HG03139 (cell line): Measurements from ENCODE around the gene CRTC3.
"Not testable (repeated sequence)": the region's sequence is repeated elsewhere in the genome, so short reads cannot be mapped to it uniquely, and the experiment has no call there.

Source experiments
- ATAC-seq: cut with Tn5 transposase; IDR thresholded peaks from one replicate; pipeline ENCODE4 v1.9.1; 2021; ENCODE audit not compliant: unreplicated experiment

Gene CRTC3

DNA sequence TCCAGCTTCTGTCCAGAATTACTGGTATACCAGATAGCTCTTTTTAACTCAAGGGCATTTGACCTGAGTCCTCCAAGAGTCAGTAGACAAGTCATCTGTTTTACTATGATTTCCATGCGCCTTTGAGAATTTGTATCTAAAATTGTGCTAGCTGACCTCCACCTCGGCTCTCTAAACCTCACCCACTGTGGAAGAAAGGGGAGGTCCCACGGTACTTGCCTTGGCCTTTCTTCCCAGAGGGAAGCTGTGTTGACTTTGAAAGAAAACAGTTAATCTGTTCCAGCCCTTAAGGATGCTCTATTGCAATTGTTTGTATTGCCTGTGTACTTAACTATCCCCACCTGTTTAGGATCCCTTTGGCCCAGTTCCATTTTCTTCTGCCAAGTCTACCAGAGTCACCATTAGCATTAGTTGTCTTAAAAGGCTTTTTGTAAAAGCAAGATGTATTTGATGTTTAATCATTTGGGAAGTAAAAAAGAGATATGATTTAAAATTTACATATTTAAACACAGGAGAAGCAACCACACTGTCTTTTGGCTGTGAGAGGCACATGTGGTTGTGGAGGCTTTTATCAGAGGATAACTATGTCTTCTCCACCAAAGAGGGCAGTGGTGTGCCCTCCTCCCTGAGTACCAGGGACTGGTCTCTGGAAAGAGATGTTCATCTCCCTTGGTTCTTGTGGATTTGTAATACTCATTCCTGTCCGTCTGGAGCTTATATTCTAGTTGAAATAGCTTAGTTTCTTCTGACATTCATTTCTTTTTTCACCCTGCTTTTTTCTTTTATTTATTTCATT, 88.8 kb downstream of the CRTC3 start:
- ATAC-seq: no peak

DNA sequence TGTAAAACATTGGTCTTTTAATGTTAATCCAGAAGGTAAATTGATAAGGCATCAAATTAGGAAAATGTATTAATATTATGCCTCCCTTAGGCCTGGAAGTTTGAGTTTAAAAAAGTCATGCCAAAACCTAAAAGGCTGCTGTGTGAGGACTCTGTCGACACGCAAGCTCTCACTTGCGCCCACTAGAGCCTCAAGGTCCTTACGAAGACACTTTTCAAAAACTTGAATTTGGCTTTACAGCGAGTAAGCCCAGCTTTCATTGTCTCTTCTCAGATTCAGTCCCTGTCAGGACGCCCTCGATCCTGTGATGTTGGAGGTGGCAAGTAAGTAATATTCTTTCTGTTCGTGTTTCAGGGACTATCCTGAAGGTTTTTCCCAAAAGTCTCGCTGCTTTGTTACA, 89.7 kb downstream of the CRTC3 start:
- ATAC-seq: no peak

GRCh38 chr15:90619939-90620338, 90.2 kb downstream of the CRTC3 start:
- ATAC-seq: no peak

- ATAC-seq: peak; percentile 58
Measured at GRCh38 chr15:90620379-90621067, 90.8 kb downstream of the CRTC3 start.

GRCh38 chr15:90623854-90624253, 94.1 kb downstream of the CRTC3 start:
- ATAC-seq: no peak

- no peak for ATAC-seq
Measured at GRCh38 chr15:90624278-90624981, 94.7 kb downstream of the CRTC3 start.

DNA sequence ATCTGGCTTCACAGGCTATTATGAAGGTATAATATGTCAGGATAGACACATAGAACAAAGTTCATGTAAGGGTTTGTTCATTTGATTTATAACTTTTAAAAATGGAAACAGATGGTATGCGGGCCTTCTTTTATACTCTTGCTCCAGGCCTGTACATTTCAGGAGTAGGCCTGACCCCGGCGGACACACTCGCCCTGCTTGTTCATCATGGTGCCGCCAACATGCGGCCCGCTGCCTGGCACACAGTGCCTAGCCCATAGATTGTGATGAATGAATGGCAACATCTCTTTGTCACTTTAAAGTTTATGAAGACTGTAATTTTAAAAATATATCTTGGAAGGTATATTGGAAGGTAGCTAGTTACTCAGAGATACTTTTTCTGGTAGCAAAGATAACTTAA, 95.3 kb downstream of the CRTC3 start:
- no peak for ATAC-seq

GRCh38 chr15:90629217-90629616, 99.5 kb downstream of the CRTC3 start:
- no peak for ATAC-seq

- no peak for ATAC-seq
Measured at GRCh38 chr15:90633360-90633759, 103.6 kb downstream of the CRTC3 start.

- ATAC-seq: not testable (repeated sequence)
Measured at GRCh38 chr15:90636993-90637392, 107.3 kb downstream of the CRTC3 start.

DNA sequence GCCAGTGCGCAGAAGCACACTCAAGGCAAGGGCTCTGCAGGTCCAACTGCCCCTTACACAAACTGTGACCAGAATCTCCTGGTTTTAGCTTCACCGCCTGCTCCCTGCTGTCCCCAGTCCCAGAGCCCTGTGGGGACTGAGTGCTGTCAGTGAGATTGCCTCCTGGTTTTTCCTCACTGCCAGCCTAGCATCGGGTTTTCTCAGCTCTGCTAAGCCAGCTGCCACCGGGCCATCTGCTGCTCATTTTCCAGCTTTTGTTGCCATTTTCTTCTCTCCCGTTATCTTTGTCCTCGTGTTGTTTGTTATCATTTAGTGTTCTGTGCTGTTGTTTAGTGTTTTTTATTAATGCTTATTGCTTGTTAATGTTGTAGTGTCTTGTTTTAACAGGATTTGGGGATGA, 108.0 kb downstream of the CRTC3 start:
- no peak for ATAC-seq

DNA sequence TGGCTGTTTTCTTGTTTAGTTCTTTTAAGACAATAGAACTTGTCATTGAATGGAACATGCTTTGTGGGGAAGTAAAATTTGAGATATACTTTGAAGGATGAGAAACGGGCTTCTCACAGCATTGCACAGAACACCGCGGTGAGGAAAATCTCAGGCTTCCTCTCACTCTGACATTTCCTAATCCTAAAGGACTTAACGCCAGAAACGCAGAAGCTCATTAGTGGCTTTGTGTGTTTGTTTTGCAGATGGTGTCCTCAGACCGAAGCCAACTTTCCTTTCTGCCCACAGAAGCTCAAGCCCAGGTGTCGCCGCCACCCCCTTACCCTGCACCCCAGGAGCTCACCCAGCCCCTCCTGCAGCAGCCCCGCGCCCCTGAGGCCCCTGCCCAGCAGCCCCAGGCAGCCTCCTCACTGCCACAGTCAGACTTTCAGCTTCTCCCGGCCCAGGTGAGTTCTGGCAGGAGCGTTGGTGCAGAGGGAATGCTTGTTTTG, 108.5 kb downstream of the CRTC3 start:
- ATAC-seq: no peak

- ATAC-seq: no peak
Measured at GRCh38 chr15:90638963-90639362, 109.2 kb downstream of the CRTC3 start.

- ATAC-seq: no peak
Measured at GRCh38 chr15:90640862-90641261, 111.1 kb downstream of the CRTC3 start.

- ATAC-seq: no peak
Measured at GRCh38 chr15:90641581-90642463, 112.1 kb downstream of the CRTC3 start.

DNA sequence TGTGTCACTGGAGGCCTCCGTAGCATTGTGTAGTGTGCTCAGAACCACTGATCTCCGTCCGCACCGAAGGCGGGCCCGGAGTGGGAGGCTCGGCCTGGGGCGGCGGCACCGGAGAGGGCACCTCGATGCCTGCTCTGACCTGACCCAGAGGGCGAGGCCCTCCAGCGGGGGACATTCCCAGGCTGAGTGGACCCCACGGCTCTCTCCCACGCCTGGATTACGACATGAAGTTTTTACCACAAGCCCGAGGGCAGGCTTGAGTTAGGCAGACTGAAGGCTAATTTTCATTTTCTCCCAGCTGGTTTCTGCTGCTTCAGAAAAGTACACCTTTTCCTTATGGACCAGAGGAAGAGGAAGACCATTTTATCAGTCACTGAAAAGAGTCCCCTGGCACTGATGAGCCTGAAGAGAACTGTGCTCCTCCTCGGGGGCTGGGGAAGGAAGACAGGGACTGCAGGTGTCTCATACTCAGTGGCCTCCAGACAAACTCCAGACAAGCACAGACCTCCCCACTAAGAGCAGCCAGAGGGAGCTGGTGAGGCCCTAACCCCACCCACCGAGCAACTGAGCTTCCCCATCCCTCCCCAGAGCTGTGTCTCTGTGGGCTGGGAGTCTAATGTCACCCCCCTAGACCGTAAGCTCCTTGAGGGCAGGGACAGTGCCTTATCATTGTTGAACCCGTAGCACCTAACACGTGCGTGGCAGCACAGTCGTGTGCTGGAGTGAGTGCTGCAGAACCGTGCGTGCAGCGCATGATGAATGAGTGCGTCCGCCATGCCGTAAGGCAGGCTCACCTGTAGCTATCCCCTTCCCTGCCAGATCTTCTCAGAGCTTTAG, 113.0 kb downstream of the CRTC3 start:
- no peak for ATAC-seq

- ATAC-seq: no peak
Measured at GRCh38 chr15:90643301-90643632, 113.5 kb downstream of the CRTC3 start.

GRCh38 chr15:90644526-90644925, 114.8 kb downstream of the CRTC3 start:
- ATAC-seq: no peak

DNA sequence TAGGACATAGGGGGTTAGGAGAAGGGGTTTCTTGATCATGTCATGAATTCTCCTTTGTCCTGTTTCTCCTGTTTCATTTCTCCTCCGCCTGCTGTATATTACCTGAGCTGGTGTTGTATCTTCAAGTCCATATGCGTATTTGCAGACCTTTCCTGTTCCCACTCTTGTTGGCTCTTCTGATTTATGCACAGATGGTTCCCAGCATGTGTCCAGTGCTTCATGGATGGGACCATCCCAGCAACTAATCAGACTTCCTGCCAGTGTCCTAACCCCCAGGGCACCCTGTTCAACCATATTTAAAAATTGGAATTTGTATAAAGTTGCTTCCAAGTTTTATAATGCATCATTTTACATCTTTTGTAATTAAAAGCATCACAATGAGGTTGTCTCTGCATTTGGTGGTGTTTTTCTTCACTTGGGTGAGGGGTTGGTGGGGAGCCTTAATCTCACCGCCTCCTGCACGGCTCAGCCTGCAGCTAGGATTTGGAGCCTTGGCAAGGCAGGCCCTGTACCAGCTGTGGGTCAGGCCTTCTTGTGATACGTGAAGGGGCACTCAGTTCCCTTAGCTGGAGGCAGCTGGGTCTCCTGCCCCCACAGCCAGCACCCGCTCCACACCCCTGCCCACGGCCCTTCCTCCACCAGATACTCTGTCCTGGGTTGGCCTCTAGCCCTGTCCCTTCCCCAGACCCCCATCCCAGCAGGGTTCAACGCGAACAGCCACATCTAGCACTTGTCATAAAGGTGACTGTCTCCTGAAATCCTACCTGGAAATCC, 115.4 kb downstream of the CRTC3 start:
- no peak for ATAC-seq
